Effector CD8-positive, alpha-beta T cell (primary cell): Measurements from ENCODE around the gene ITIH5.
"Not testable (repeated sequence)": the region's sequence is repeated elsewhere in the genome, so short reads cannot be mapped to it uniquely, and the experiment has no call there.

Source experiments
- DNase-seq: peaks from one replicate; lab custom pipeline; 2025; lab: John Stamatoyannopoulos, UW

The ITIH5 gene

GRCh38 chr10:7687228-7687907 is 20.6 kb upstream of the ITIH5 start:
- DNase-seq, result peak; percentile 57

DNA sequence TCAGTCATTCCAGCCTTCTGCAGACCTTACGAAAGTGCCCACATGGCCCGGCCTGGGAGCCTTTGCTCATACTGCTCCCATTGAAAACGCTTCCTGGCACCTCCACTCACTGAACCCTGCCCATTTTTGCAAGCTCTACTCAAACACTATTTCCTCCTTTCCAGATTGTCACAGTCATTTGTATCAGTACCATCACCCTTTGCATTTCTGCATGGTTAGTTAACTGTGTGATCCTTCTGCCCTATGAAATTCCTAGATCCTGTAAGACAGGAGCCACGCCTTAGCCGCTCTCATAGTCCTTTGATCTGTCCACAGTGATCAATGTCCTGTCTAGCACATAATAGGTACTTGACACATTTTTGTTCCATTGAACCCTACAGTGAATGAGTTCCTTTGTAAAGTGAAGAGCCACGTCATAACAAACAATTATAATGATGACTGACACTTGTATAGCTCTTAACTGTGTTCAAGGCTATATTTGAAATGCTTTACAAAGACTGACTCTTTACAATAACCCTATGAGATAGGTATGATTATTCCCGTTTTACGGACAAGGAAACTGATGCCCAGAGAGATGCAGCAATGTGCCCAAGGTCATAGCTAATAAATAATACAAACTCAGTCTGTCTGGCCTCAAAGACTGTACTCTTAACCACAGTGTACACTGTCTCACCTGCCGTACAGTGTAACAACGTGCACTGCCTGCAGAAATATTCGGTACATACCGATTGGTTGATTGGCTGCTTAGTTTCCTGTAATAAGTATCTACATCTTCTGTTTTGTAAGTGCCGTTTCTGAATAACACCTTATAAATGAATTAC is 19.8 kb upstream of the ITIH5 start:
- DNase-seq, result no peak

DNA sequence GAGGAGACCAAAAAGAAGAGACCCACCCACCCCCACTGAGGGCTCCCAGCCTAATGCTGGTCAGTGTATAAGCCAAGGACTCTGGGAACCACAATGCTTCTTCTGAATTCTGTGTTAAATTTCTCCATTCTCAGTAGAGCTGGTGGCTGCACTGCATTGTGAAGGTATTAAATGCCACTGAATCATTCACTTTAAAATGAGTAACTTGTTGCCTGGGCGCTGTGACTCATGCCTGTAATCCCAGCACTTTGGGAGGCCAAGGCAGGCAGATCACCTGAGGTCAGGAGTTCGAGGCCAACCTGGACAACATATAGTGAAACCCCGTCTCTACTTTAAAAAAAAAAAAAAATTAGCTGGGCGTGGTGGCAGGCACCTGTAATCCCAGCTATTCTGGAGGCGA is 13.3 kb upstream of the ITIH5 start:
- not testable (repeated sequence) for DNase-seq

DNA sequence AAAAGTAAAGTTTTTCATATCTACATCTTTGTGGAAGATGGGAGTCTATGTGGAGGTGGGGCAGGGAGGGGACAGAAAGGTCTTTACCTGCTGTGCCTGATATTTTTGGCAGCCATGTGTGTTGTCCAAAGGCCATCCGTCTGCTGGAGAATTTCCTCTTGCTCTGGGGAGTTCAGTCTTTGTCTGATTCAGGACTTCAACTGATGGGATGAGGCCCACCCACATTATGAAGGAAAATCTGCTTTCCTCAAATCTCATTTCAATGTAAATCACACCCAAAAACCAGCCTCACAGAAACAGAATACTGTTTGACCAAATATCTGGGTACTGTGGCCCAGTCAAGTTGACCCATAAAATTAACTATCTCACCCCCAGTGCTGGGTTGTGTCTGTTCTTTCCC is 12.5 kb upstream of the ITIH5 start:
- DNase-seq, result no peak

DNA sequence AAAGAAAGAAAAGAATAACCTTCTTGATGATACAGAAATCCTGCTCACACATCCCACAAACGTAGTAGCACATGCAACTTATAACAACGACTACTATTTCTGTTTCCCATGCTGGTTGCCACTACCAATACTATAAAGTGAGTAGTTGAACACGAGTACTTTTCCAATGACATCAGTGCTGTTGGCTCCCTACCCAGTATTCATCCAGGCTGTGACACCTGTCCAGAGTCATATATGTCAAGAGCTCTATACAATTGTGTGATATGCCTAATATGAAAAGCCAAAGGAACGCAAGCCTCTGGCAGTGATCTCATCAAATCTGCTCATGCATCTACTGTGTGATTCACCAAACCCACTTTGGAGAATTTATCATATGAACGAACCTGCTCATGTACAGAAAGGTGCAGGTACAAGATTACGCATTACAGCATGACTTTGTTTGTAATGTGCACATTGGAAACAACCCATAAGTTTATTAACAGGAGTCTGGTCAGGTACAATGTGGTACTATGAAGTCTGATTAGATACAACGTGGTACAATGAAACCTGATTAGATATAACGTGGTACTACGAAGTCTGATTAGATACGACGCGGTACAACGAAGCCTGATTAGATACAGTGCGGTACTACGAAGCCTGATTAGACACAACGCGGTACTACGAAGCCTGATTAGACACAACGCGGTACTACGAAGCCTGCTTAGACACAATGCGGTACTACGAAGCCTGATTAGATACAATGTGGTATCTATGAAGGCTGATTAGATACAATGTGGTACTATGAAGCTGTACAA is 5.8 kb upstream of the ITIH5 start:
- DNase-seq, result no peak

DNA sequence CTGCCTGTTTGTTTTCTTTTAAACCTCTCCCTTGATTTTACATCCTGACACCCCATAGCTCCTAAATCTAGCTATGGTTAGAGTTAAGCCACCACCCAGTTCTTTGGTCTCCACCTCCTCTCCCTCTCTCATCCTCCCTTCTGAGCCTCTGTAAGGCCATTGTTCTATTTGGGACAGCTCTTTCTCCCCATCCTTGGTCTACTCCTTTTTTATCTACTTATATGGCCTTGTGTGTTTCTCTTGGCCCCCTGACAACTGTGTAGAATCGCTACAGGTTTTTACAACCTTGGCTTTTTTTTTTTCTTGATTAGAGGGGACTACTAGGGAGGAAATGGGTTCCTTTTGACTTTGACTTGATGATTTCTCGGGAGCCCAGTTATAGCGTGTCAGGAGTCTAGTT is 3.4 kb upstream of the ITIH5 start:
- no peak for DNase-seq

GRCh38 chr10:7667262-7668141 is 736 bp upstream of the ITIH5 start:
- no peak for DNase-seq

- DNase-seq, result no peak
These were observed 999 bp downstream of the ITIH5 start for GRCh38 chr10:7665767-7666166.

DNA sequence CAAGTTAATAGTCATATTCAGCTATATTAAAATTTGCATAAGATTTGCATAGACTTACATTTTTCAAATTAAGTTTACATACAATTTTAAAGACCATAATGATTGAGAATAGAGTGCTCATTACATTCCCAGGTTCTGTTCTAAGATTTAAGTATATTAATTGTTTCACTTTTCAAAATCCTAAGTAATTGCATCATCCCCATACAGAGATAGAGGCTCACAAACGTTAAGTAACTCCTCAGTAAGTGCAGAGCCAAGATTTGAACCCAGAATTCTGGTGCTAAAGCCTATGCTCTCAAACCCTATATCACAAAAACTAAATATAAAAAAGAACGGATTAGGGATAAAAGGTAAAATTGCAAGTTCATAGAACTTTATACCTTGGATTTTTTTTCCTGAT is 2.1 kb downstream of the ITIH5 start:
- no peak for DNase-seq

- DNase-seq, result no peak
These were observed 4.2 kb downstream of the ITIH5 start for GRCh38 chr10:7662522-7662921.

DNA sequence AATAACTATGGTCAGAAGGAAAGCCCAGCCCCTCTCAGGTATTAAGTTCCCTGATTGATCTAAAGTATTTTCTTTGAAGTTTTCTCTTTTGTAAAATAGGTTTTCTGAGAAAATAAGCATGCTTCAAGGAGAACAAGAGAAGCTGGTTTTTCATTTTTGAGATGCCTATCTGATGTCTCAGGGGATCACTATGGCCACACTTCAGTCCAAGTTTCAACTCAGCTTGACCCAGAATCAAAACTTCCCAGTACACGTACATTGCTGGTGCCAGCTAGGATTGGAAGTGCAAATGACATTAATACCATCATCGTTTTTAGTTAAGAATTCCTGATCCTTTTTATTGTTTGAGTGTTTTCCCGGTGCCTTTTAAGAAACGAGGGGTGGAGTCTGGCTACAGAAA is 7.2 kb downstream of the ITIH5 start:
- DNase-seq, result no peak

GRCh38 chr10:7657552-7657951 is 9.2 kb downstream of the ITIH5 start:
- DNase-seq, result no peak

- DNase-seq, result not testable (repeated sequence)
These were observed 9.7 kb downstream of the ITIH5 start for GRCh38 chr10:7657079-7657478.

- no peak for DNase-seq
These were observed 14.8 kb downstream of the ITIH5 start for GRCh38 chr10:7651853-7652470.

DNA sequence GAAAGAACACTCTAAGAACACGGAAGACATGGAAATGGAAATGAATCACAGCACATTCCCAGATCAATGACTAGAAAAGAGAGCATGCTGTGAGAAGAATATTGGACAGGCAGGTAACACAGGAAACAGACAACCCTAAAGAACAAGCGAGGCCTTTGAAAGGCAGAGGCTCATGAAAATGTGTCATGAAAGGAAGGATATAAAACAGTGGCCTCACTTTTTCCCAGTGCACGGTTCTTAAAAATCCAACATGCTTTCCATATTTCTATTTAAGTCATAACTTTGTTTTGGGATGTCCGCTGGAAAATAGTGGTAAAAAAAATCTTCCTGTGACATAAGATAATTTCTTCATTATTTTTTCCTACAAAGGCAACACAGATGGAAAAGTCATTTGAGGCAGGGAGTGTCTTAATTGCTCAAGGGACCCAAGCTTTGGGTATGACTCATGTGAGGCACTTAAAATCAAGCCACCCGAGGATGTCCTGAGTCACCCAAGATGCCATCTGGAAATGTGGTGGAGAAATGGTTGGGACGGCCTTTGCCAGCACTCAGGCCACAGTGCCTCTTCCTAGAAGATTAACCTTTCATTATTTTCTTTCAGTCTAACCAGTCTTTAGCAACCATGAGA is 17.0 kb downstream of the ITIH5 start:
- no peak for DNase-seq

GRCh38 chr10:7647062-7647664 is 19.6 kb downstream of the ITIH5 start:
- DNase-seq, result no peak

- DNase-seq, result no peak
These were observed 24.2 kb downstream of the ITIH5 start for GRCh38 chr10:7642491-7643011.

DNA sequence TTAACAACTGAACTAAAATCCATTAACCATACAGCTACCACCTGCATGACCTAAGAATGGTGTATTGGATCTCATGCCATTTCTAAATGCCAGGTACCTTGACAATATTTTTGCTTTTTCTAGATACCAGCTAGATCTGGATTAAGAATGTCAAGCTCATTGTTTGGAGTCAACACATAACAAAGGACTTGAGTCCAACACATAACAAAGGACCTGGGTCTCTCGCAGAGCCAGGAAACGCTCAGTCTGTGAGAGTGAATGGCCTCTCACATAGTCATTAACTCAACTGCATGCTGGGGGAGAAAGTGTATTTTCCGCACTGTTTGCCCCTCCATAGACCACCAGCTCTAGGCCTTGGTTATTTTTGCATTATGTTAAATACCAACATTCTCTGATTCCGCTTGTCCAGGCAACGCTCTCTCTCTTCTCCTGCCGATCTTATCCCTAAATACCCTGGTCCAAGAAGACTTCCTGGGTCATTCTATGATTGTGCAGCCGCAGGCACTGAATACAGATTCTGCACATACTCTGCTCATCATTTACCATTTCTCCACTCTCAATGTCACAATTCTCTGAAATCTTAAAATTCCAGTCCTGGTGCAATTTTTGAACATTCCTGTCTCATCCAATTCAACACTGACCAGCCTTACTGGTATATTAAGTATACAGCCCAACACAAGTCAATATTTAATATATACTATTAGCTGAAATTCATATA is 31.2 kb downstream of the ITIH5 start:
- no peak for DNase-seq

DNA sequence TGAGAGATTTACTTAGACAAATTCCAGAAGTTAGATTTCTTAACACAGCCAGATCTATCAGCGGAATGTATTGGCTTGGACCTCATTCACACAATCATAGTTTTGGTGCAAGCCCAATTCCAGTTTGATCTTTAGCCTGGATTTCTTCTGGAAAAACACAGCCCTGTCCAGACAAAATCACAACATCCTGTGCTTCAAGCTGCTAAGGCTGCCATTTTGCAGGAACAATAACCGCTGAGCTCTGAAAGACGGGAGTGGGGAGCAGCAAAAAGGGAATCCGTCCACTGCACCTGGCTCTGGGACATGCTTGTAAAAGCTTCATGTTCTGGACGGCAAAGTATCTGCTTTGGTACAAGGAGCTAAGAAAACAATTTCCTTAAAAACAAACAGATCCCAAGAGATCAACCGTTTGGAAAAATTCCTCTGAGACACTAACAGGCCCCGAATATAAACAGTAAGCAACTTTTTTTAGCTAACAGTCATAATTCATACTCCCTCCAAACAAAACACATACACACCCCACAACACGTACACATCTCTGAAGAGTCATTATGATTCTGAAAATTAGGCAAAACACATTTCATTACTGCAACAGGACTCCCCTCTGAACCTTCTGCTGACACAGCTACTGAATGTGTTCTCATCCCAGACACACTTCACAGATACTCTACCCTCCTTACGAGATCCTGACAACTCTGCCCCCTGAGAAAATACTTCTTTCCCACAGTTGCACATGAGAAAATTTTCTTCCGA is 32.4 kb downstream of the ITIH5 start:
- no peak for DNase-seq
